Peyer's patch (tissue), 4 donors: ENCODE results near the gene GALC.

Experiments
- POLR2A ChIP-seq, 2 donors: fragments of 450-650 bp; IDR thresholded peaks; one replicate each; pipeline ENCODE4 v1.5.1; 2017; ENCODE audit warnings: antibody characterized with exemption in 2 of 2, mild to moderate bottlenecking in 2 of 2, moderate library complexity in 2 of 2
- TF ChIP-seq, protein P1 (sequence below), 6 experiments: fragments of 450-650 bp in 4 of 6; fragments of 200-600 bp in 2 of 6; sonication (generic) in 1 of 6; IDR thresholded peaks; one replicate each; pipeline ENCODE4 v1.5.1; 2017 to 2019; ENCODE audit warnings: antibody characterized with exemption in 6 of 6, mild to moderate bottlenecking in 3 of 6, moderate library complexity in 1 of 6

GRCh38 chr14:88030892-88031291 is 37.9 kb upstream of the GALC start:
- TF ChIP-seq POLR2A (IDR thresholded peaks at IDR 0.05), result no peak
- TF ChIP-seq, protein P1, sequence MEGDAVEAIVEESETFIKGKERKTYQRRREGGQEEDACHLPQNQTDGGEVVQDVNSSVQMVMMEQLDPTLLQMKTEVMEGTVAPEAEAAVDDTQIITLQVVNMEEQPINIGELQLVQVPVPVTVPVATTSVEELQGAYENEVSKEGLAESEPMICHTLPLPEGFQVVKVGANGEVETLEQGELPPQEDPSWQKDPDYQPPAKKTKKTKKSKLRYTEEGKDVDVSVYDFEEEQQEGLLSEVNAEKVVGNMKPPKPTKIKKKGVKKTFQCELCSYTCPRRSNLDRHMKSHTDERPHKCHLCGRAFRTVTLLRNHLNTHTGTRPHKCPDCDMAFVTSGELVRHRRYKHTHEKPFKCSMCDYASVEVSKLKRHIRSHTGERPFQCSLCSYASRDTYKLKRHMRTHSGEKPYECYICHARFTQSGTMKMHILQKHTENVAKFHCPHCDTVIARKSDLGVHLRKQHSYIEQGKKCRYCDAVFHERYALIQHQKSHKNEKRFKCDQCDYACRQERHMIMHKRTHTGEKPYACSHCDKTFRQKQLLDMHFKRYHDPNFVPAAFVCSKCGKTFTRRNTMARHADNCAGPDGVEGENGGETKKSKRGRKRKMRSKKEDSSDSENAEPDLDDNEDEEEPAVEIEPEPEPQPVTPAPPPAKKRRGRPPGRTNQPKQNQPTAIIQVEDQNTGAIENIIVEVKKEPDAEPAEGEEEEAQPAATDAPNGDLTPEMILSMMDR (IDR thresholded peaks at IDR 0.05), result no peak
